ENCODE data around the gene LPO. TPM values are rescaled to one million over a fixed set of nuclear protein-coding genes. Genes with fewer than 3 reads are reported as not detected.

The LPO gene
- total RNA-seq, 1 experiment from 2014 or later = not detected

DNA sequence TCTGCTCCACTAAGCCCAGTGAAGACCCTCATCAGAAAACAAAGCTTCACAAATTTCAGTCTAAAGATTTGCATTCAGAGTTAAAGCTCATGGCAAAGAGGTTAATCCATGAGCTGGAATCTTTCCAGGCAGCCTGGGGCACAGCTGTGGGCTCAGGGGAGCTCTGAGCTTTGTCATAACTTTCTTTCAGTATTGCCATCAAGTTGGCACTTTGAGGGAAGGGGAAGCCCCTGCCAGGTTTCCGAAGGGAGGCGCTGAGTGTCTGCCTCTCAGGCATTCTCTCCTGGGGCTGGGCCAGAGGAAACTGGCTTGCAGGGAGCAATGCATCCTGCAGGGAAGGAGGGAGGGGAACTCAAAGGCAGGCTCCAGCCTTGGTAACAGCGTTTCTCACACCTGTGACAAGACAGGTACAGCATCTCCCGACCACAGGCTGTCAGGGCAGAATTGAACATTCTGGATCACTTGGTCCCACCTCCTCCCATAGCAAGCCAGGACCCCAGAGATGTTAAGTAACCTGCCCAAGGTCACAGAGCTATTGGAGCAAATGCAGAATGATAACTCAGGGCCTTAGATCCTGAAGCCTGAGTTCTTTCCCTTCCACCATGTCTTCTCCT is 3.9 kb downstream of the LPO start:
- no peaks in the 10 kb centered on the region for H3K9me3 ChIP-seq (ENCODE audit: control insufficient read depth, insufficient read depth, low read depth, low read length)
- in situ Hi-C loops (cut with HindIII; ENCODE audit: low pct_unique_long_range_greater_than_20kb, low sequenced_read_pairs) (no loop called here), intact Hi-C loops (cut with micrococcal nuclease; ENCODE audit: unreplicated experiment) (no loop called here)
- DNase-seq (ENCODE audit: low read depth, low spot score) (no peak), ATAC-seq (no peak)
- no peak overlapping the region for H3K27ac ChIP-seq (ENCODE audit: low read length)
- TF ChIP-seq SIN3A (IDR thresholded peaks at IDR 0.05; ENCODE audit: borderline replicate concordance, insufficient read depth, low read depth, low read length) = no peak
- TF ChIP-seq, protein P1, sequence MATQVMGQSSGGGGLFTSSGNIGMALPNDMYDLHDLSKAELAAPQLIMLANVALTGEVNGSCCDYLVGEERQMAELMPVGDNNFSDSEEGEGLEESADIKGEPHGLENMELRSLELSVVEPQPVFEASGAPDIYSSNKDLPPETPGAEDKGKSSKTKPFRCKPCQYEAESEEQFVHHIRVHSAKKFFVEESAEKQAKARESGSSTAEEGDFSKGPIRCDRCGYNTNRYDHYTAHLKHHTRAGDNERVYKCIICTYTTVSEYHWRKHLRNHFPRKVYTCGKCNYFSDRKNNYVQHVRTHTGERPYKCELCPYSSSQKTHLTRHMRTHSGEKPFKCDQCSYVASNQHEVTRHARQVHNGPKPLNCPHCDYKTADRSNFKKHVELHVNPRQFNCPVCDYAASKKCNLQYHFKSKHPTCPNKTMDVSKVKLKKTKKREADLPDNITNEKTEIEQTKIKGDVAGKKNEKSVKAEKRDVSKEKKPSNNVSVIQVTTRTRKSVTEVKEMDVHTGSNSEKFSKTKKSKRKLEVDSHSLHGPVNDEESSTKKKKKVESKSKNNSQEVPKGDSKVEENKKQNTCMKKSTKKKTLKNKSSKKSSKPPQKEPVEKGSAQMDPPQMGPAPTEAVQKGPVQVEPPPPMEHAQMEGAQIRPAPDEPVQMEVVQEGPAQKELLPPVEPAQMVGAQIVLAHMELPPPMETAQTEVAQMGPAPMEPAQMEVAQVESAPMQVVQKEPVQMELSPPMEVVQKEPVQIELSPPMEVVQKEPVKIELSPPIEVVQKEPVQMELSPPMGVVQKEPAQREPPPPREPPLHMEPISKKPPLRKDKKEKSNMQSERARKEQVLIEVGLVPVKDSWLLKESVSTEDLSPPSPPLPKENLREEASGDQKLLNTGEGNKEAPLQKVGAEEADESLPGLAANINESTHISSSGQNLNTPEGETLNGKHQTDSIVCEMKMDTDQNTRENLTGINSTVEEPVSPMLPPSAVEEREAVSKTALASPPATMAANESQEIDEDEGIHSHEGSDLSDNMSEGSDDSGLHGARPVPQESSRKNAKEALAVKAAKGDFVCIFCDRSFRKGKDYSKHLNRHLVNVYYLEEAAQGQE (IDR thresholded peaks at IDR 0.05; ENCODE audit: insufficient read depth in 1 of 2, low read depth in 2 of 2, low read length in 1 of 2) = no peak
- TF ChIP-seq CTCF (IDR thresholded peaks at IDR 0.05) = no peak
- no peak for TF ChIP-seq TCF7L2 (IDR thresholded peaks at IDR 0.05; ENCODE audit: low read depth, low read length)
- no peak for TF ChIP-seq POLR2AphosphoS5 (IDR thresholded peaks at IDR 0.05; ENCODE audit: low read depth, low read length)
- BruUV-seq (replicated peaks) = no TSS peak
- no peaks in the 10 kb centered on the region for H3K4me1 ChIP-seq (ENCODE audit: control insufficient read depth, insufficient read depth, low read length)
- no peaks in the 10 kb centered on the region for H3K36me3 ChIP-seq (ENCODE audit: control insufficient read depth, insufficient read depth, low read length)
- H3K27me3 ChIP-seq (ENCODE audit: control insufficient read depth, insufficient read depth, low read length) = peaks cover 14% of the 10 kb centered on the region
- ChIA-PET POLR2A (no interaction called here), CTCF (no interaction called here)
- no peak overlapping the region for H3K4me3 ChIP-seq (ENCODE audit: low read depth in 2 of 2, low read length in 2 of 2)

DNA sequence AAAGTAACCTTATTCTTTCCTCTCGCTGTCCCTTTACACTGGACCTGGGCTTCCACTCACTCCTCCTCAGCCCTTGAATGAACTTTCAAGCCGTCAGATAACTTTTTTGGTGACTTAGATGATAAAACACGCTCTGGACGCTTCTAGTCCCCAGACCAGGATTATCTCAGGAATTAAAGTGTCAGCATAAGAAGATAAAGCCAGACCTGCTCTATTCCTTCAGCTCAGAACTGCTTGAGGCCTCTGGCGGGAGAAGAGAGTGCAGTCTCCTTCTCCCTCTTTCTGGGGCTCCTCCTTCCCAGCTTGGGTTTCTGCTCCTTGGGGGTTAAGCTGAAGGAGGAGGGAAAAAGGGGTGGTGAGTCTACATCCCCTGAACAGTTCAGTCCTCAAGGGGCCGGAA is 6.6 kb downstream of the LPO start:
- DNase-seq (ENCODE audit: low read depth, low spot score) (no peak), ATAC-seq (no peak)
- intact Hi-C loops (cut with micrococcal nuclease; ENCODE audit: unreplicated experiment) = no loop called here
- Histone ChIP-seq H3K36me3 (ENCODE audit: control insufficient read depth, insufficient read depth, low read length) (no peaks in the 10 kb centered on the region), H3K4me3 (ENCODE audit: low read depth in 2 of 2, low read length in 2 of 2) (no peak overlapping the region), H3K9me3 (ENCODE audit: control insufficient read depth, insufficient read depth, low read depth, low read length) (no peaks in the 10 kb centered on the region), H3K27me3 (ENCODE audit: control insufficient read depth, insufficient read depth, low read length) (peaks cover 6% of the 10 kb centered on the region; the same call in 1 of the 2 replicates), H3K27ac (ENCODE audit: low read length) (no peak overlapping the region), H3K4me1 (ENCODE audit: control insufficient read depth, insufficient read depth, low read length) (no peaks in the 10 kb centered on the region)
- BruUV-seq (replicated peaks) = no TSS peak
- ChIA-PET POLR2A (no interaction called here), CTCF (no interaction called here)
- TF ChIP-seq, protein P1 (IDR thresholded peaks at IDR 0.05; ENCODE audit: insufficient read depth in 1 of 2, low read depth in 2 of 2, low read length in 1 of 2) = no peak
- TF ChIP-seq POLR2AphosphoS5 (IDR thresholded peaks at IDR 0.05; ENCODE audit: low read depth, low read length) = no peak
- TF ChIP-seq CTCF (IDR thresholded peaks at IDR 0.05) = no peak
- TF ChIP-seq TCF7L2 (IDR thresholded peaks at IDR 0.05; ENCODE audit: low read depth, low read length) = no peak
- no peak for TF ChIP-seq SIN3A (IDR thresholded peaks at IDR 0.05; ENCODE audit: borderline replicate concordance, insufficient read depth, low read depth, low read length)
- in situ Hi-C loops (cut with HindIII; ENCODE audit: low pct_unique_long_range_greater_than_20kb, low sequenced_read_pairs) = no loop called here

Data from Panc1 (cell line).